Measurements from ENCODE around the gene UBA5.

GRCh38 chr3:132655471-132655870 is 4.7 kb upstream of the UBA5 start:
- TF ChIP-seq CTCF (IDR thresholded peaks at IDR 0.05) (no peak), POLR2A (IDR thresholded peaks at IDR 0.05) (no peak), EP300 (IDR thresholded peaks at IDR 0.05) (no peak), POLR2AphosphoS5 (IDR thresholded peaks at IDR 0.05) (no peak)

All from upper lobe of left lung (tissue), 4 donors.